GM23338 (cell line): ENCODE measurements around the gene OSBPL5. TPM values are rescaled to one million over a fixed set of nuclear protein-coding genes. Genes with fewer than 3 reads are reported as not detected.
A peak's percentile ranks its signal among the peaks of the same experiment; 100 is the strongest.

Experiments used
- ATAC-seq: fragments of 200-7000 bp; cut with Tn5 transposase; 3 replicates; pipeline ENCODE4 v1.9.1; 2020
- DNase-seq: peaks from one replicate; pipeline ENCODE4 v3.0.0-alpha.2; 2015; ENCODE audit warnings: low spot score
- H2AFZ ChIP-seq: fragments of 200-600 bp; sonication (generic); 2 replicates; pipeline ENCODE4 v1.8.0; 2016; ENCODE audit warnings: antibody characterized with exemption, mild to moderate bottlenecking, moderate library complexity
- H3F3A ChIP-seq: fragments of 200-600 bp; sonication (generic); replicated peaks from 2 replicates; pipeline ENCODE4 v1.8.0; 2017; ENCODE audit warnings: antibody characterized with exemption, mixed run types, low read depth
- H3K27ac ChIP-seq: fragments of 200-600 bp; sonication (generic); 2 replicates; pipeline ENCODE4 v1.6.1; 2016; ENCODE audit warnings: low read depth
- H3K27me3 ChIP-seq: fragments of 200-600 bp; sonication (generic); 2 replicates; pipeline ENCODE4 v1.8.0; 2016; ENCODE audit warnings: mild to moderate bottlenecking, mixed run types, moderate library complexity; ENCODE audit not compliant: insufficient read depth
- H3K36me3 ChIP-seq: fragments of 200-600 bp; sonication (generic); 2 replicates; pipeline ENCODE4 v1.8.0; 2016; ENCODE audit warnings: mild to moderate bottlenecking; ENCODE audit not compliant: insufficient read depth
- H3K4me1 ChIP-seq: fragments of 200-600 bp; sonication (generic); 2 replicates; pipeline ENCODE4 v1.8.0; 2016; ENCODE audit warnings: mild to moderate bottlenecking, moderate library complexity; ENCODE audit not compliant: insufficient read depth
- H3K4me2 ChIP-seq: fragments of 200-600 bp; sonication (generic); 2 replicates; pipeline ENCODE4 v1.7.1; 2017; ENCODE audit warnings: mixed run types
- H3K4me3 ChIP-seq: fragments of 200-600 bp; sonication (generic); 2 replicates; pipeline ENCODE4 v1.6.1; 2016; ENCODE audit warnings: mixed run types
- H3K79me2 ChIP-seq: fragments of 200-600 bp; sonication (generic); replicated peaks from 2 replicates; pipeline ENCODE4 v1.8.0; 2017; ENCODE audit warnings: mild to moderate bottlenecking; ENCODE audit not compliant: insufficient read depth
- H3K9me2 ChIP-seq: fragments of 200-600 bp; sonication (generic); 2 replicates; pipeline ENCODE4 v1.8.0; 2017; ENCODE audit not compliant: insufficient read depth
- H4K20me1 ChIP-seq: fragments of 200-600 bp; sonication (generic); replicated peaks from 2 replicates; pipeline ENCODE4 v1.8.0; 2017; ENCODE audit warnings: mild to moderate bottlenecking; ENCODE audit not compliant: insufficient read depth
- H3K27ac Mint-ChIP-seq: 2 replicates; pipeline ENCODE4 v1.8.0; 2020; ENCODE audit warnings: inconsistent platforms, mild to moderate bottlenecking, moderate library complexity, mixed read lengths
- H3K27me3 Mint-ChIP-seq: 3 replicates; pipeline ENCODE4 v1.8.0; 2022; ENCODE audit warnings: low read depth, mild to moderate bottlenecking, moderate library complexity, mixed read lengths, inconsistent platforms; ENCODE audit not compliant: insufficient read depth, poor library complexity
- H3K36me3 Mint-ChIP-seq: 3 replicates; pipeline ENCODE4 v1.8.0; 2021; ENCODE audit warnings: low read depth, mild to moderate bottlenecking, inconsistent platforms, moderate library complexity, mixed read lengths
- H3K4me1 Mint-ChIP-seq: 3 replicates; pipeline ENCODE4 v1.8.0; 2020; ENCODE audit warnings: mild to moderate bottlenecking, inconsistent platforms, mixed read lengths
- H3K4me3 Mint-ChIP-seq: 3 replicates; pipeline ENCODE4 v1.8.0; 2021; ENCODE audit warnings: moderate library complexity, mild to moderate bottlenecking, inconsistent platforms, mixed read lengths
- H3K9me3 Mint-ChIP-seq: 3 replicates; pipeline ENCODE4 v1.8.0; 2020; ENCODE audit warnings: moderate library complexity, mild to moderate bottlenecking, inconsistent platforms, mixed read lengths
- CREB1 ChIP-seq: fragments of 250-450 bp; sonication (Bioruptor Pico); IDR thresholded peaks from 2 replicates; pipeline ENCODE4 v1.5.0; 2020; ENCODE audit warnings: low read depth, mild to moderate bottlenecking, moderate library complexity
- CTCF ChIP-seq, 2 experiments: fragments of 200-600 bp in 1 of 2; sonication (generic) in 1 of 2; conservative IDR thresholded peaks; 2 replicates each; pipeline versions ENCODE4 v1.5.1 to v1.6.1; 2016 to 2017; ENCODE audit warnings: antibody characterized with exemption in 2 of 2, low read depth in 2 of 2, mild to moderate bottlenecking in 2 of 2, moderate library complexity in 1 of 2
- ETS1 ChIP-seq: IDR thresholded peaks from 2 replicates; pipeline ENCODE4 v1.6.1; 2016; ENCODE audit warnings: antibody characterized with exemption
- EZH2 ChIP-seq: fragments of 200-600 bp; sonication (generic); IDR thresholded peaks from one replicate; pipeline ENCODE4 v1.8.0; 2017; ENCODE audit warnings: antibody characterized with exemption, mild to moderate bottlenecking, low read depth; ENCODE audit not compliant: unreplicated experiment
- EZH2phosphoT487 ChIP-seq: fragments of 200-600 bp; sonication (generic); IDR thresholded peaks from one replicate; pipeline ENCODE4 v1.8.1; 2018; ENCODE audit warnings: antibody characterized with exemption; ENCODE audit not compliant: unreplicated experiment
- JUNB ChIP-seq: IDR thresholded peaks from one replicate; pipeline ENCODE4 v1.6.1; 2016; ENCODE audit warnings: antibody characterized with exemption; ENCODE audit not compliant: unreplicated experiment
- NANOG ChIP-seq: IDR thresholded peaks from 2 replicates; pipeline ENCODE4 v1.6.1; 2016; ENCODE audit warnings: antibody characterized with exemption, borderline replicate concordance
- POLR2AphosphoS5 ChIP-seq: IDR thresholded peaks from 2 replicates; pipeline ENCODE4 v1.6.1; 2016; ENCODE audit warnings: antibody characterized with exemption, low read depth
- REST ChIP-seq: IDR thresholded peaks from one replicate; pipeline ENCODE4 v1.6.1; 2018; ENCODE audit warnings: antibody characterized with exemption; ENCODE audit not compliant: unreplicated experiment
- STAT1 ChIP-seq: IDR thresholded peaks from one replicate; pipeline ENCODE4 v1.6.1; 2016; ENCODE audit warnings: antibody characterized with exemption; ENCODE audit not compliant: unreplicated experiment
- ZNF114 ChIP-seq: fragments of 250-450 bp; sonication (Bioruptor Pico); IDR thresholded peaks from 2 replicates; pipeline ENCODE4 v1.5.0; 2020; ENCODE audit warnings: mild to moderate bottlenecking, moderate library complexity
- ZNF331 ChIP-seq: fragments of 250-450 bp; sonication (Bioruptor Pico); IDR thresholded peaks from 2 replicates; pipeline ENCODE4 v1.5.0; 2020; ENCODE audit warnings: low read depth, mild to moderate bottlenecking, moderate library complexity
- ZNF462 ChIP-seq: fragments of 250-450 bp; sonication (Bioruptor Pico); IDR thresholded peaks from 2 replicates; pipeline ENCODE4 v1.5.0; 2020; ENCODE audit warnings: mild to moderate bottlenecking, moderate library complexity
- polyA plus RNA-seq: library from polyadenylated mRNA; unstranded; fragments of >200 nt; fragmentation: Nextera tagmentation; extraction: Ambion mirVana; gene quantifications from 2 replicates; pipeline ENCODE4 v1.2.1, GENCODE V29; 2016
- total RNA-seq: library from RNA; depleted of rRNA; stranded (reverse); fragments of >200 nt; shearing (Covaris generic); gene quantifications from 2 replicates; pipeline ENCODE4 v1.2.3, GENCODE V29; 2014

Gene OSBPL5
- total and polyA plus RNA-seq, 2 experiments from 2014 or later, result 2.7 to 12.0 TPM

- no peaks in the 10 kb centered on the region for H4K20me1 ChIP-seq
- H3K4me1 ChIP-seq, result no peaks in the 10 kb centered on the region
- TF ChIP-seq ETS1 (no peak), JUNB (no peak), CREB1 (CRISPR knock-in tag) (no peak), NANOG (no peak), EZH2 (no peak), ZNF114 (CRISPR knock-in tag) (no peak), REST (no peak), CTCF (conservative IDR thresholded peaks at IDR 0.05; ENCODE audit: low read depth in 2 of 2) (no peak), ZNF331 (CRISPR knock-in tag) (no peak), STAT1 (no peak), ZNF462 (CRISPR knock-in tag) (no peak), EZH2phosphoT487 (no peak), POLR2AphosphoS5 (no peak)
- no peaks in the 10 kb centered on the region for H3F3A ChIP-seq
- H2AFZ ChIP-seq, result peak overlapping the region; percentile 63; the same call in 1 of the 2 replicates
- Mint-ChIP-seq H3K4me3 (no peak overlapping the region), H3K4me1 (no peaks in the 10 kb centered on the region; the same call in 2 of the 3 replicates), H3K36me3 (no peaks in the 10 kb centered on the region), H3K27ac (no peak overlapping the region), H3K9me3 (no peaks in the 10 kb centered on the region), H3K27me3 (peaks cover 2% of the 10 kb centered on the region)
- ATAC-seq (no peak), DNase-seq (no peak)
- no peak overlapping the region for H3K4me3 ChIP-seq
- H3K27ac ChIP-seq, result no peak overlapping the region
- no peaks in the 10 kb centered on the region for H3K36me3 ChIP-seq
- no peaks in the 10 kb centered on the region for H3K27me3 ChIP-seq
- no peaks in the 10 kb centered on the region for H3K79me2 ChIP-seq
- no peaks in the 10 kb centered on the region for H3K9me2 ChIP-seq
- no peak overlapping the region for H3K4me2 ChIP-seq
Observed at GRCh38 chr11:3073029-3073435, 92.1 kb downstream of the OSBPL5 start.
